IPS-NIHi7 (cell line): Measurements from ENCODE around the gene TMED3.
"Not testable (repeated sequence)": the region's sequence is repeated elsewhere in the genome, so short reads cannot be mapped to it uniquely, and the experiment has no call there.

Experiments used
- DNase-seq: peaks from one replicate; pipeline ENCODE4 v3.0.0; 2012; ENCODE audit warnings: mixed read lengths; ENCODE audit errors: extremely low spot score

The TMED3 gene

GRCh38 chr15:79316864-79317263 is 6.0 kb downstream of the TMED3 start:
- no peak for DNase-seq

- DNase-seq: not testable (repeated sequence)
Observed at GRCh38 chr15:79319973-79320372, 9.1 kb downstream of the TMED3 start.

GRCh38 chr15:79321876-79322275 is 11.0 kb downstream of the TMED3 start:
- no peak for DNase-seq

GRCh38 chr15:79322306-79322705 is 11.4 kb downstream of the TMED3 start:
- DNase-seq: no peak

- no peak for DNase-seq
Observed at GRCh38 chr15:79322945-79323344, 12.0 kb downstream of the TMED3 start.

- DNase-seq: no peak
Observed at GRCh38 chr15:79329171-79329611, 18.3 kb downstream of the TMED3 start.

- DNase-seq: no peak
Observed at GRCh38 chr15:79332824-79333510, 22.1 kb downstream of the TMED3 start.

- no peak for DNase-seq
Observed at GRCh38 chr15:79337591-79337990, 26.7 kb downstream of the TMED3 start.

GRCh38 chr15:79339588-79340314 is 28.8 kb downstream of the TMED3 start:
- peak; percentile 60 for DNase-seq

GRCh38 chr15:79340315-79340602 is 29.3 kb downstream of the TMED3 start:
- DNase-seq: no peak

GRCh38 chr15:79341396-79341795 is 30.5 kb downstream of the TMED3 start:
- DNase-seq: no peak

- no peak for DNase-seq
Observed at GRCh38 chr15:79349525-79349924, 38.6 kb downstream of the TMED3 start.

GRCh38 chr15:79352206-79352605 is 41.3 kb downstream of the TMED3 start:
- no peak for DNase-seq

GRCh38 chr15:79357566-79357965 is 46.7 kb downstream of the TMED3 start:
- DNase-seq: no peak

- no peak for DNase-seq
Observed at GRCh38 chr15:79358069-79358468, 47.2 kb downstream of the TMED3 start.

- DNase-seq: no peak
Observed at GRCh38 chr15:79364571-79365240, 53.8 kb downstream of the TMED3 start.

- no peak for DNase-seq
Observed at GRCh38 chr15:79365765-79366164, 54.9 kb downstream of the TMED3 start.

- no peak for DNase-seq
Observed at GRCh38 chr15:79366691-79367090, 55.8 kb downstream of the TMED3 start.

GRCh38 chr15:79370716-79371115 is 59.8 kb downstream of the TMED3 start:
- DNase-seq: no peak

GRCh38 chr15:79371591-79371990 is 60.7 kb downstream of the TMED3 start:
- DNase-seq: no peak

- DNase-seq: no peak
Observed at GRCh38 chr15:79372428-79372827, 61.5 kb downstream of the TMED3 start.
